CD4-positive, alpha-beta T cell treated with Interferon gamma for 1 hour (primary cell): ENCODE data around the gene PTTG1.
"Not testable (repeated sequence)": the region's sequence is repeated elsewhere in the genome, so short reads cannot be mapped to it uniquely, and the experiment has no call there.

Source experiments
- DNase-seq: peaks from one replicate; pipeline ENCODE4 v3.0.0-alpha.2; 2020

Gene PTTG1

GRCh38 chr5:160427607-160428006 is 6.0 kb downstream of the PTTG1 start:
- DNase-seq: no peak

GRCh38 chr5:160432196-160432595 is 10.5 kb downstream of the PTTG1 start:
- peak; percentile 2 for DNase-seq

- no peak for DNase-seq
These were observed 11.1 kb downstream of the PTTG1 start for GRCh38 chr5:160432787-160433186.

GRCh38 chr5:160434022-160434531 is 12.4 kb downstream of the PTTG1 start:
- peak; percentile 45 for DNase-seq

GRCh38 chr5:160435532-160435931 is 13.9 kb downstream of the PTTG1 start:
- no peak for DNase-seq

- no peak for DNase-seq
These were observed 14.4 kb downstream of the PTTG1 start for GRCh38 chr5:160436017-160436416.

- not testable (repeated sequence) for DNase-seq
These were observed 15.0 kb downstream of the PTTG1 start for GRCh38 chr5:160436661-160437060.

GRCh38 chr5:160437271-160437670 is 15.6 kb downstream of the PTTG1 start:
- DNase-seq: no peak

- peak; percentile 46 for DNase-seq
These were observed 16.9 kb downstream of the PTTG1 start for GRCh38 chr5:160438316-160439204.

GRCh38 chr5:160439205-160439600 is 17.5 kb downstream of the PTTG1 start:
- DNase-seq: peak; percentile 78

GRCh38 chr5:160441311-160441781 is 19.7 kb downstream of the PTTG1 start:
- DNase-seq: no peak

GRCh38 chr5:160442824-160443431 is 21.3 kb downstream of the PTTG1 start:
- DNase-seq: no peak

- no peak for DNase-seq
These were observed 22.8 kb downstream of the PTTG1 start for GRCh38 chr5:160444407-160444806.

GRCh38 chr5:160445132-160445531 is 23.5 kb downstream of the PTTG1 start:
- no peak for DNase-seq

GRCh38 chr5:160445751-160446150 is 24.1 kb downstream of the PTTG1 start:
- no peak for DNase-seq

GRCh38 chr5:160448886-160449285 is 27.2 kb downstream of the PTTG1 start:
- no peak for DNase-seq

- DNase-seq: no peak
These were observed 27.8 kb downstream of the PTTG1 start for GRCh38 chr5:160449458-160449857.

GRCh38 chr5:160450164-160450932 is 28.7 kb downstream of the PTTG1 start:
- DNase-seq: no peak

GRCh38 chr5:160451281-160451680 is 29.6 kb downstream of the PTTG1 start:
- no peak for DNase-seq

- DNase-seq: no peak
These were observed 30.4 kb downstream of the PTTG1 start for GRCh38 chr5:160452036-160452435.

- DNase-seq: no peak
These were observed 31.1 kb downstream of the PTTG1 start for GRCh38 chr5:160452795-160453194.

- DNase-seq: no peak
These were observed 32.1 kb downstream of the PTTG1 start for GRCh38 chr5:160453751-160454150.

GRCh38 chr5:160455600-160455999 is 33.9 kb downstream of the PTTG1 start:
- no peak for DNase-seq
